CD4-positive, alpha-beta T cell (primary cell): ENCODE data around the gene OLFML2A. TPM values are rescaled to one million over a fixed set of nuclear protein-coding genes. Genes with fewer than 3 reads are reported as not detected.

ENCODE experiments used
- ATAC-seq: fragments of 200-7000 bp; cut with Tn5 transposase; one replicate; pipeline ENCODE4 v1.10.0; 2022; ENCODE audit warnings: mild to moderate bottlenecking; ENCODE audit not compliant: poor library complexity
- CTCF ChIA-PET: fragments of 350-600 bp; sonication (Branson Sonifier 250); formaldehyde crosslinking; loops from one replicate; lab custom pipeline; 2021; ENCODE audit warnings: antibody characterized with exemption, inconsistent platforms; lab: Charles Lee
- POLR2A ChIA-PET: fragments of 350-600 bp; sonication (Branson Sonifier 250); formaldehyde crosslinking; loops from one replicate; lab custom pipeline; 2021; ENCODE audit warnings: antibody characterized with exemption, inconsistent platforms; lab: Charles Lee
- DNase-seq, 14 experiments: peaks; one replicate each; pipeline ENCODE4 v3.0.0-alpha.2; 2013 to 2020; ENCODE audit warnings: mixed read lengths in 2 of 14
- H3K27ac ChIP-seq, 2 donors: one replicate each; pipeline versions ENCODE4 v1.5.1 to v1.7.0; 2013; ENCODE audit warnings: low read length in 2 of 2, low read depth in 1 of 2, mild to moderate bottlenecking in 1 of 2
- H3K27me3 ChIP-seq, 2 experiments: 1 replicate in 1 of 2; 2 replicates in 1 of 2; pipeline versions ENCODE4 v1.6.1 to v1.7.0; 2013; ENCODE audit warnings: low read length in 2 of 2, control low read depth in 1 of 2, mild to moderate bottlenecking in 1 of 2, moderate library complexity in 1 of 2; ENCODE audit not compliant: insufficient read depth in 2 of 2, control insufficient read depth in 1 of 2
- H3K36me3 ChIP-seq: one replicate; pipeline ENCODE4 v1.6.1; 2013; ENCODE audit warnings: low read length, control low read depth; ENCODE audit not compliant: insufficient read depth
- H3K4me1 ChIP-seq: one replicate; pipeline ENCODE4 v1.6.1; 2013; ENCODE audit warnings: low read length, control low read depth; ENCODE audit not compliant: insufficient read depth
- H3K4me3 ChIP-seq: one replicate; pipeline ENCODE4 v1.5.1; 2013; ENCODE audit warnings: mild to moderate bottlenecking, low read length, moderate library complexity
- H3K9me3 ChIP-seq, 2 experiments: 1 replicate in 1 of 2; 2 replicates in 1 of 2; pipeline versions ENCODE4 v1.6.1 to v1.7.0; 2013; ENCODE audit warnings: low read length in 2 of 2, mild to moderate bottlenecking in 2 of 2, control low read depth in 1 of 2, moderate library complexity in 1 of 2; ENCODE audit not compliant: control insufficient read depth in 1 of 2, insufficient read depth in 1 of 2
- H3K27ac Mint-ChIP-seq: one replicate; pipeline ENCODE4 v1.8.0; 2020; ENCODE audit warnings: mixed read lengths
- H3K27me3 Mint-ChIP-seq: one replicate; pipeline ENCODE4 v1.8.0; 2021; ENCODE audit warnings: mixed read lengths
- H3K36me3 Mint-ChIP-seq: one replicate; pipeline ENCODE4 v1.8.0; 2021; ENCODE audit warnings: low read depth, mixed read lengths
- H3K4me1 Mint-ChIP-seq: one replicate; pipeline ENCODE4 v1.8.0; 2021; ENCODE audit warnings: low read depth, mixed read lengths
- H3K4me3 Mint-ChIP-seq: one replicate; pipeline ENCODE4 v1.8.0; 2020; ENCODE audit warnings: mild to moderate bottlenecking, mixed read lengths
- H3K9me3 Mint-ChIP-seq: one replicate; pipeline ENCODE4 v1.8.0; 2020; ENCODE audit warnings: mixed read lengths
- intact Hi-C, 2 experiments: fragments of 100-400 bp; cut with DNase I in 1 of 2; cut with micrococcal nuclease in 1 of 2; formaldehyde crosslinking; loops; one replicate each; pipeline versions ENCODE4 v1.15.1 to v1.9.0; 2023 to 2025; cut with DNase I, micrococcal nuclease
- total RNA-seq, 174 experiments: library from RNA in 2 of 174; stranded (reverse) in 2 of 174; gene quantifications; one replicate each; pipeline ENCODE4 v1.2.3 and lab custom pipeline; 2021 to 2026
- TF ChIP-seq, protein P1 (sequence below): fragments of 200-600 bp; IDR thresholded peaks from one replicate; pipeline ENCODE4 v1.8.0; 2022; ENCODE audit warnings: antibody characterized with exemption, mild to moderate bottlenecking

OLFML2A gene
- total RNA-seq, 2 experiments from 2014 or later = not detected

GRCh38 chr9:124773473-124774128 lies 3.3 kb upstream of the OLFML2A start:
- no peak overlapping the region for H3K27ac Mint-ChIP-seq
- Histone ChIP-seq H3K27ac (no peak overlapping the region), H3K27me3 (peaks cover 42 to 67% of the 10 kb centered on the region in 2 experiments), H3K9me3 (peaks cover 0 to 9% of the 10 kb centered on the region in 2 experiments), H3K4me1 (peaks cover 42% of the 10 kb centered on the region), H3K36me3 (no peaks in the 10 kb centered on the region), H3K4me3 (no peak overlapping the region)
- no peak for ATAC-seq
- POLR2A ChIA-PET = no interaction called here
- H3K9me3 Mint-ChIP-seq = no peaks in the 10 kb centered on the region
- H3K4me1 Mint-ChIP-seq = peaks cover 44% of the 10 kb centered on the region
- CTCF ChIA-PET = interaction anchor here (1.0 to 9.2 kb wide), 3 partner anchors 80 to 88 kb away, joined by 3 to 106 read pairs (median 6); partner anchors contain the start of genes ARPC5L, RPL35 and WDR38
- TF ChIP-seq, protein P1, sequence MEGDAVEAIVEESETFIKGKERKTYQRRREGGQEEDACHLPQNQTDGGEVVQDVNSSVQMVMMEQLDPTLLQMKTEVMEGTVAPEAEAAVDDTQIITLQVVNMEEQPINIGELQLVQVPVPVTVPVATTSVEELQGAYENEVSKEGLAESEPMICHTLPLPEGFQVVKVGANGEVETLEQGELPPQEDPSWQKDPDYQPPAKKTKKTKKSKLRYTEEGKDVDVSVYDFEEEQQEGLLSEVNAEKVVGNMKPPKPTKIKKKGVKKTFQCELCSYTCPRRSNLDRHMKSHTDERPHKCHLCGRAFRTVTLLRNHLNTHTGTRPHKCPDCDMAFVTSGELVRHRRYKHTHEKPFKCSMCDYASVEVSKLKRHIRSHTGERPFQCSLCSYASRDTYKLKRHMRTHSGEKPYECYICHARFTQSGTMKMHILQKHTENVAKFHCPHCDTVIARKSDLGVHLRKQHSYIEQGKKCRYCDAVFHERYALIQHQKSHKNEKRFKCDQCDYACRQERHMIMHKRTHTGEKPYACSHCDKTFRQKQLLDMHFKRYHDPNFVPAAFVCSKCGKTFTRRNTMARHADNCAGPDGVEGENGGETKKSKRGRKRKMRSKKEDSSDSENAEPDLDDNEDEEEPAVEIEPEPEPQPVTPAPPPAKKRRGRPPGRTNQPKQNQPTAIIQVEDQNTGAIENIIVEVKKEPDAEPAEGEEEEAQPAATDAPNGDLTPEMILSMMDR = no peak
- H3K4me3 Mint-ChIP-seq = peak overlapping the region; percentile 82
- H3K36me3 Mint-ChIP-seq = no peaks in the 10 kb centered on the region
- peaks cover 71% of the 10 kb centered on the region for H3K27me3 Mint-ChIP-seq
- intact Hi-C loops = loop anchor here (1.0 to 5.0 kb wide), 3 partner anchors 80 to 370 kb away; partner anchors contain the start of genes WDR38 (in 2 of the 2), PSMB7 (in 1 of the 2) and SCAI (in 1 of the 2)
- DNase-seq = no peak

GRCh38 chr9:124774129-124774978 lies 2.6 kb upstream of the OLFML2A start:
- Mint-ChIP-seq H3K9me3 (no peaks in the 10 kb centered on the region), H3K27me3 (peaks cover 70% of the 10 kb centered on the region), H3K4me3 (peak overlapping the region; percentile 82), H3K4me1 (peaks cover 38% of the 10 kb centered on the region), H3K36me3 (no peaks in the 10 kb centered on the region), H3K27ac (no peak overlapping the region)
- peaks cover 0 to 9% of the 10 kb centered on the region in 2 experiments for H3K9me3 ChIP-seq
- TF ChIP-seq, protein P1 = peak; percentile 76
- no peak overlapping the region for H3K4me3 ChIP-seq
- POLR2A ChIA-PET = interaction anchor here (0.7 kb wide), 2 partner anchors 79 to 119 kb away, joined by 3 read pairs; no protein-coding TSS in a partner anchor
- peak; percentile 66 to 90 (median 80) for DNase-seq
- CTCF ChIA-PET = interaction anchor here (1.0 to 9.2 kb wide), 3 partner anchors 80 to 87 kb away, joined by 3 to 106 read pairs (median 6); partner anchors contain the start of genes ARPC5L, RPL35 and WDR38
- H3K27me3 ChIP-seq = peaks cover 41 to 59% of the 10 kb centered on the region in 2 experiments
- intact Hi-C loops = loop anchor here (1.0 to 5.0 kb wide), 3 partner anchors 79 to 369 kb away; partner anchors contain the start of genes WDR38 (in 2 of the 2), PSMB7 (in 1 of the 2) and SCAI (in 1 of the 2)
- peak; percentile 25 for ATAC-seq
- no peaks in the 10 kb centered on the region for H3K36me3 ChIP-seq
- H3K27ac ChIP-seq = no peak overlapping the region
- peaks cover 40% of the 10 kb centered on the region for H3K4me1 ChIP-seq

DNA sequence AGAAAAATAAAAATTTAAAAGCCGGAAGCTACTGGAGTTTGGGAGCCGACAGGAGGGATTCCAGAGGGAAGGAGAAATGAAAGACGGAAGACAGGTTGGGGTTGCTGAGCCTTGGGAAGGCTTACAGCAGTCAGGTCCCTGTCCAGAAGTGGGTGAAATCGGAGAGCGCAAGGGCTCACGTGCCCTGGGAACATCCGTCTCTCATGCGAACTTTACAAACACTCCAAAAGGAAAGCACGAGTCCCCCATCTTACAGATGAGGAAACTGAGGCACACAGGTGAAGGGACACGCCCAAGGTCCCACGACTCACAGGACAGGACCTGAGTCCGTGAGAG lies 347 bp upstream of the OLFML2A start:
- DNase-seq = peak in 1 of 14 experiments; percentile 4
- intact Hi-C loops = no loop called here
- ATAC-seq = no peak
- no peak overlapping the region for H3K4me3 ChIP-seq
- Mint-ChIP-seq H3K27me3 (peaks cover 53% of the 10 kb centered on the region), H3K27ac (no peak overlapping the region), H3K9me3 (no peaks in the 10 kb centered on the region), H3K4me1 (peaks cover 21% of the 10 kb centered on the region), H3K36me3 (no peaks in the 10 kb centered on the region), H3K4me3 (peak overlapping the region; percentile 54)
- peaks cover 30 to 44% of the 10 kb centered on the region in 2 experiments for H3K27me3 ChIP-seq
- POLR2A ChIA-PET = no interaction called here
- no peaks in the 10 kb centered on the region for H3K36me3 ChIP-seq
- H3K27ac ChIP-seq = no peak overlapping the region
- CTCF ChIA-PET = interaction anchor here (9.2 kb wide), 1 partner anchor 77 kb away, joined by 106 read pairs; the partner anchor contains the start of gene WDR38
- H3K4me1 ChIP-seq = peaks cover 22% of the 10 kb centered on the region
- TF ChIP-seq, protein P1 = no peak
- peaks cover 0 to 4% of the 10 kb centered on the region in 2 experiments for H3K9me3 ChIP-seq
